GM12865 (cell line): ENCODE measurements around the gene SLC35F1.

Experiments used
- DNase-seq: peaks from one replicate; pipeline ENCODE4 v3.0.0; 2010; ENCODE audit warnings: low read depth
- H3K4me3 ChIP-seq: 2 replicates; pipeline ENCODE4 v1.5.1; 2011; ENCODE audit warnings: mild to moderate bottlenecking, low read depth, low read length, control low read depth
- CTCF ChIP-seq: IDR thresholded peaks from 2 replicates; pipeline ENCODE4 v1.5.1; 2011; ENCODE audit warnings: low read length, control low read depth, low read depth, inconsistent platforms; ENCODE audit not compliant: insufficient read depth; ENCODE audit errors: missing control alignments

The SLC35F1 gene

GRCh38 chr6:117919775-117920729 lies 13.0 kb downstream of the SLC35F1 start:
- no peak for TF ChIP-seq CTCF

GRCh38 chr6:117924690-117925089 lies 17.6 kb downstream of the SLC35F1 start:
- TF ChIP-seq CTCF: no peak
- DNase-seq: no peak
- H3K4me3 ChIP-seq: no peak overlapping the region

More at GRCh38 chr6:117919775-117920729, 13.0 kb downstream of the SLC35F1 start:
- no peak overlapping the region for H3K4me3 ChIP-seq
- DNase-seq: no peak

GRCh38 chr6:117927866-117928265 lies 20.8 kb downstream of the SLC35F1 start:
- no peak for TF ChIP-seq CTCF
- DNase-seq: no peak
- H3K4me3 ChIP-seq: no peak overlapping the region

GRCh38 chr6:117928833-117929232 lies 21.8 kb downstream of the SLC35F1 start:
- DNase-seq: no peak
- TF ChIP-seq CTCF: no peak
- no peak overlapping the region for H3K4me3 ChIP-seq

- no peak for TF ChIP-seq CTCF
- H3K4me3 ChIP-seq: no peak overlapping the region
- no peak for DNase-seq
These were observed 22.4 kb downstream of the SLC35F1 start for GRCh38 chr6:117929501-117929900.

GRCh38 chr6:117930645-117931044 lies 23.6 kb downstream of the SLC35F1 start:
- TF ChIP-seq CTCF: no peak
- no peak overlapping the region for H3K4me3 ChIP-seq
- no peak for DNase-seq
